Gastrocnemius medialis (tissue), 4 donors: ENCODE data around the gene GDPD5. TPM values are rescaled to one million over a fixed set of nuclear protein-coding genes. Genes with fewer than 3 reads are reported as not detected.

Experiments
- ATAC-seq, 2 donors: fragments of 150-250 bp; one replicate each; pipeline ENCODE4 v1.9.1; 2016
- DNase-seq, 2 donors: peaks; one replicate each; pipeline ENCODE4 v3.0.0-alpha.2; 2019
- H3K27ac ChIP-seq, 4 donors: fragments of 200-600 bp; sonication (generic); 1 replicate in 1 of 4; 2 replicates in 3 of 4; pipeline ENCODE4 v1.5.1; 2016 to 2018; ENCODE audit warnings: mild to moderate bottlenecking in 2 of 4, moderate library complexity in 1 of 4
- H3K27me3 ChIP-seq, 3 donors: fragments of 200-600 bp; sonication (generic) in 2 of 3; 1 replicate in 1 of 3; 2 replicates in 2 of 3; pipeline versions ENCODE4 v1.5.1 to v1.6.0; 2016 to 2019; ENCODE audit warnings: mild to moderate bottlenecking in 1 of 3, moderate library complexity in 1 of 3
- H3K36me3 ChIP-seq, 2 donors: fragments of 200-600 bp; sonication (generic) in 1 of 2; one replicate each; pipeline ENCODE4 v1.5.1; 2017 to 2018
- H3K4me1 ChIP-seq, 2 donors: fragments of 200-600 bp; sonication (generic) in 1 of 2; one replicate each; pipeline ENCODE4 v1.5.1; 2016 to 2017; ENCODE audit warnings: mild to moderate bottlenecking in 2 of 2
- H3K4me3 ChIP-seq, 4 donors: fragments of 200-600 bp; sonication (generic) in 3 of 4; 1 replicate in 1 of 4; 2 replicates in 3 of 4; pipeline ENCODE4 v1.5.1; 2016 to 2019; ENCODE audit warnings: mild to moderate bottlenecking in 2 of 4
- H3K9me3 ChIP-seq, 3 donors: fragments of 200-600 bp; sonication (generic) in 2 of 3; 1 replicate in 1 of 3; 2 replicates in 2 of 3; pipeline ENCODE4 v1.5.1; 2016 to 2019
- POLR2A ChIP-seq, 2 donors: fragments of 450-650 bp; IDR thresholded peaks; one replicate each; pipeline ENCODE4 v1.6.1; 2017; ENCODE audit warnings: antibody characterized with exemption in 2 of 2, mild to moderate bottlenecking in 2 of 2, moderate library complexity in 2 of 2
- in situ Hi-C, 4 donors: fragments of 200-750 bp; cut with MboI; loops; one replicate each; pipeline versions ENCODE4 v1.15.0 to v1.8.0; 2017; ENCODE audit warnings: low sequenced_read_pairs in 4 of 4
- intact Hi-C: fragments of 100-400 bp; cut with DNase I; formaldehyde crosslinking; loops from one replicate; pipeline ENCODE4 v1.15.1; 2023; ENCODE audit warnings: low total_unique reads
- total RNA-seq, 4 donors: library from RNA; depleted of rRNA; stranded (reverse); fragments of >200 nt; gene quantifications; one replicate each; pipeline versions ENCODE4 v1.1.0 to v1.2.3, GENCODE V29; 2016
- TF ChIP-seq, protein P1 (sequence below), 5 experiments: fragments of 450-650 bp in 3 of 5; fragments of 200-600 bp in 2 of 5; sonication (generic) in 2 of 5; IDR thresholded peaks in 4 of 5; conservative IDR thresholded peaks in 1 of 5; 1 replicate in 4 of 5; 2 replicates in 1 of 5; pipeline ENCODE4 v1.5.1; 2016 to 2019; ENCODE audit warnings: antibody characterized with exemption in 5 of 5, mild to moderate bottlenecking in 3 of 5, moderate library complexity in 3 of 5

The GDPD5 gene
- total RNA-seq, 4 donors from 2014 or later = 5.6 to 12.6 (median 11.2) TPM

DNA sequence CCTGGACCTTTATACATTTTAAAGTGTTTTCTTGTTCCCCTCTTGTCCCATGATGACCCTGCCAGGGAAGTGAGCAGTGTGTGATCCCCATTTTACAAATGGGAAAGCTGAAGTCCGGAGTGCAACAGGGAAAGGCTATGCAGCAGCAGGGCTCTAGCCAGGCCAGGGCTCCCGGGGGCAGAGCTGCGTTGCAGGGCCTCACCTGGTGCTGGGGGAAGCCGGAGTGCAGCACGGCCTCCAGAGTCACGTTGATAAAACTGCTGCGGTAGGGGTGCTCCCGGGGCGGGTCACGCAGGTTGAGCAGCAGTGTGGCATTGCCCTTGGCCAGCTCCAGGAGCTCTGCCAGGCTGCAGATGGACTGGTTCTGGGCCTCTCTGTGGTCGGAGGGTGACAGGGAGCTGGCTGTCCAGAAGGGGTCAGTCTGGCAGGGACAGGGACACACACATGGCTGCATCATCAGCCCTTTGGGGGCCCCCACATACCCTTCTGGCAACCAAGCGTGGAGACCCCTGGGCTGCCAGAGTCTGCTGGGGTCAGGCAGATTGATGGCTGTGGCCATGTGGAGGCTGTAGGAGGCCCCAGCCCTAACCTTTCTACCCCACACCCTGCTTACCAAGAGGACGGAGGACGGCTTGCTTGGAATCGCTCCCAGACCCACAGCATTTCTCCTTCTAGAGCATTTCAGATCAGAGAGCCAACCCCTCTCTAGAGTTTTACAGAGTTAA is 83.4 kb downstream of the GDPD5 start:
- DNase-seq (no peak), ATAC-seq (no peak)
- Histone ChIP-seq H3K9me3 (no peaks in the 10 kb centered on the region), H3K36me3 (no peaks in the 10 kb centered on the region), H3K4me3 (no peak overlapping the region), H3K27me3 (no peaks in the 10 kb centered on the region), H3K27ac (no peak overlapping the region), H3K4me1 (no peaks in the 10 kb centered on the region)
- in situ Hi-C loops (no loop called here), intact Hi-C loops (no loop called here)
- TF ChIP-seq, protein P1, sequence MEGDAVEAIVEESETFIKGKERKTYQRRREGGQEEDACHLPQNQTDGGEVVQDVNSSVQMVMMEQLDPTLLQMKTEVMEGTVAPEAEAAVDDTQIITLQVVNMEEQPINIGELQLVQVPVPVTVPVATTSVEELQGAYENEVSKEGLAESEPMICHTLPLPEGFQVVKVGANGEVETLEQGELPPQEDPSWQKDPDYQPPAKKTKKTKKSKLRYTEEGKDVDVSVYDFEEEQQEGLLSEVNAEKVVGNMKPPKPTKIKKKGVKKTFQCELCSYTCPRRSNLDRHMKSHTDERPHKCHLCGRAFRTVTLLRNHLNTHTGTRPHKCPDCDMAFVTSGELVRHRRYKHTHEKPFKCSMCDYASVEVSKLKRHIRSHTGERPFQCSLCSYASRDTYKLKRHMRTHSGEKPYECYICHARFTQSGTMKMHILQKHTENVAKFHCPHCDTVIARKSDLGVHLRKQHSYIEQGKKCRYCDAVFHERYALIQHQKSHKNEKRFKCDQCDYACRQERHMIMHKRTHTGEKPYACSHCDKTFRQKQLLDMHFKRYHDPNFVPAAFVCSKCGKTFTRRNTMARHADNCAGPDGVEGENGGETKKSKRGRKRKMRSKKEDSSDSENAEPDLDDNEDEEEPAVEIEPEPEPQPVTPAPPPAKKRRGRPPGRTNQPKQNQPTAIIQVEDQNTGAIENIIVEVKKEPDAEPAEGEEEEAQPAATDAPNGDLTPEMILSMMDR (IDR thresholded peaks at IDR 0.05 in 4 of 5, conservative IDR thresholded peaks at IDR 0.05 in 1 of 5) = no peak
- no peak for TF ChIP-seq POLR2A (IDR thresholded peaks at IDR 0.05)

DNA sequence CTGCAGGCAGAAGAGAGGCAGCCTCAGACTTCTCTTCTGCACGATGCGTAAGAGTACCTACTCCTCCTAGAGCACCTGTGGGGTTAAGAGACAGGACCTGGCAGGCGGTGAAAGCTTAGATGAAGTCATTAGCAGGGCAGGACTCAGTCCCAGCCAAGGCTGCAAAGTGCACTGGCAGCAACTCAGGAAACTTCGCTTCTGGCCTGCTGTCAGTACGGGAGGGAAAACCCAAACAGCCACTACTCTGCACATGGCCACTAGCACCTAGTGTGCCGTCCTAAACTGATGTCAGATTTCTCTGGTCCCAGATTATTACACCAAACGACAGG is 84.0 kb downstream of the GDPD5 start:
- Histone ChIP-seq H3K27ac (no peak overlapping the region), H3K36me3 (no peaks in the 10 kb centered on the region), H3K4me1 (no peaks in the 10 kb centered on the region), H3K27me3 (no peaks in the 10 kb centered on the region), H3K9me3 (no peaks in the 10 kb centered on the region), H3K4me3 (no peak overlapping the region)
- intact Hi-C loops (no loop called here), in situ Hi-C loops (no loop called here)
- DNase-seq (no peak), ATAC-seq (no peak)
- no peak for TF ChIP-seq POLR2A (IDR thresholded peaks at IDR 0.05)
- TF ChIP-seq, protein P1 (IDR thresholded peaks at IDR 0.05 in 4 of 5, conservative IDR thresholded peaks at IDR 0.05 in 1 of 5) = no peak

DNA sequence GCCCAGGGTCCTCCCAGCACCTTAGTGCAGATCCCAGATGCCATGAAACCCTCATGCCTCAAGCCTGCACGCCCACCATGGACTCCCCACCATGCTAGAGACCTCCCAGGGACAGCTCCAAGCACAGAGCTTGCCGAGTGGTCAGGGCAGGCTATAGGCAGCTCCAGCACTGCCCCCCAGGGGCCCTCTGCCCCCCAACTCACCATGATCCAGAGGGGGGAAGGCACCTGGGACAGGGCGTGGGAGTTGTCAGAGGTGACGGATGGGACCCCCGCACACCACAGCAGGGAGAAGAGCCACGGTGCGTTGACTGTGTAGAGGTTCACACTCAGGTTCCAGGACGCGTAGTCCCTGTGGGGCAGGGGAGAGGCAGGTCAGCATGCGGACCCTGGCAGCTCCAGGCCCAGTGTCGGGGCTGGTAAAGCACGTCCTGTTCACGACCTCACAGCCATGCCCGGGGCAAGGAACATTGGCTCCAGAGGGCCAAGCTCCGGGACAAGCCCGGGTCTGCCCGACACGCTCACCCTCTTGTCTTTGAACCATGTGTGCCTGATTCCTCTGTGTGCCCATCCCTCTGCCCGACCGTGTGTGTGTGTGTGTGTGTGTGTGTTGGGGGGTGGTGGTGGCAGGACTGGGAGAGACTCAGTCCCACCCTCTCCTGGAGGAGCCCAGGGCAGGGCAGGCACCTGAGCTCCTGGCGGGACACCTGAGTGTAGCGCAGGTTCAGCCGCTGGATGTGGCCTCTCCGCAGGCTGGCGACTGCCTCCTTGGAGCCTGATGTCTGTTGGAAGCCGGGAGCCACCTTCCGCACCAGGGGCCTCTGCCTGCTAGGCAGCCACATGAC is 84.6 kb downstream of the GDPD5 start:
- H3K4me3 ChIP-seq = no peak overlapping the region
- H3K36me3 ChIP-seq = no peaks in the 10 kb centered on the region
- in situ Hi-C loops (no loop called here), intact Hi-C loops (no loop called here)
- H3K27ac ChIP-seq = no peak overlapping the region
- H3K4me1 ChIP-seq = no peaks in the 10 kb centered on the region
- TF ChIP-seq, protein P1 (IDR thresholded peaks at IDR 0.05 in 4 of 5, conservative IDR thresholded peaks at IDR 0.05 in 1 of 5) = no peak
- TF ChIP-seq POLR2A (IDR thresholded peaks at IDR 0.05) = no peak
- no peak for ATAC-seq
- no peaks in the 10 kb centered on the region for H3K9me3 ChIP-seq
- H3K27me3 ChIP-seq = no peaks in the 10 kb centered on the region
- no peak for DNase-seq

DNA sequence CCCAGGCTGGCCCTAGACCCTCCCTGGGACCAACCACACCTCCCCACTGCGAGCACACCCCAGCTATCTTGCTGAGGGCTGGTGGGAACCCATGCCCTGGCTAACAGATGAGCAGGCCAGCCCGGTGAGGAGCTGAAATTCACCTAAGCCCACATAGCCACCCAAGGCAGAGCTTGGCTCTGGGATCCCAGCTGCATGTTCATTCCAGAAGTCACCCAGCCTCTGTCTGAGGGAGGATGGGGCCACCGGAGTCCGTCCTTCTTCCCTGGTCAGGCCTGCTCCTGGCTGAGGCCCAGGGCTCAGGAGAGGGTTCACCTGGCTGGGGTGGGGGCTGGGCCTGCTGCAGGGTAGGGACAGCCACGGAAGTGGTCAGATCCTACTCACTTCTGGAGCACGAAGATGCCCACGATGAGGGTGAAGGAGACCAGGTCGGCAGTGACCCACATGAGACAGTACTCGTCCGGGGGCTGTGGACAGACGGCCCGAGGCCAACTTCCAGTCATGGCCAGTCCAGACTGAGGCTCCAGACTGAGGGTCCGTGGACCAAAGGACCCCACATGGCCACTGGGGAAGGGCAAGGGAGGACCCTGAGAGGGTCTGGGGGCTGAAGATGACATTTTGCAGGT is 86.1 kb downstream of the GDPD5 start:
- DNase-seq = no peak
- in situ Hi-C loops = no loop called here

More for the DNA sequence above, 86.1 kb downstream of the GDPD5 start:
- Histone ChIP-seq H3K4me1 (no peaks in the 10 kb centered on the region), H3K4me3 (no peak overlapping the region), H3K27me3 (no peaks in the 10 kb centered on the region), H3K9me3 (no peaks in the 10 kb centered on the region), H3K27ac (no peak overlapping the region), H3K36me3 (no peaks in the 10 kb centered on the region)
- TF ChIP-seq POLR2A (IDR thresholded peaks at IDR 0.05) = no peak
- TF ChIP-seq, protein P1 (IDR thresholded peaks at IDR 0.05 in 4 of 5, conservative IDR thresholded peaks at IDR 0.05 in 1 of 5) = no peak
- intact Hi-C loops = no loop called here
- ATAC-seq = no peak
